Heart left ventricle (tissue), 16 donors: ENCODE data around the gene ARPC1A. TPM values are rescaled to one million over a fixed set of nuclear protein-coding genes. Genes with fewer than 3 reads are reported as not detected.
A peak's percentile ranks its signal among the peaks of the same experiment; 100 is the strongest.
"Not testable (repeated sequence)": the region's sequence is repeated elsewhere in the genome, so short reads cannot be mapped to it uniquely, and the experiment has no call there.

ENCODE experiments used
- ATAC-seq, 4 donors: fragments of 200-7000 bp; cut with Tn5 transposase; one replicate each; pipeline ENCODE4 v1.9.1; 2020 to 2022; ENCODE audit warnings: moderate library complexity in 4 of 4, mild to moderate bottlenecking in 3 of 4, moderate number of reproducible peaks in 1 of 4
- DNase-seq, 5 donors: peaks; one replicate each; pipeline ENCODE4 v3.0.0-alpha.2; 2020
- H3K27ac ChIP-seq, 12 donors: fragments of 200-600 bp; sonication (generic) in 4 of 12; one replicate each; pipeline versions ENCODE4 v1.5.0 to v1.8.0; 2016 to 2022; ENCODE audit warnings: mild to moderate bottlenecking in 2 of 12
- H3K27me3 ChIP-seq, 9 donors: fragments of 200-600 bp; sonication (generic) in 2 of 9; one replicate each; pipeline versions ENCODE4 v1.5.1 to v1.8.0; 2016 to 2022; ENCODE audit warnings: mild to moderate bottlenecking in 3 of 9
- H3K36me3 ChIP-seq, 9 donors: fragments of 200-600 bp; sonication (generic) in 2 of 9; one replicate each; pipeline versions ENCODE4 v1.5.0 to v1.8.0; 2018 to 2022; ENCODE audit warnings: mild to moderate bottlenecking in 2 of 9
- H3K4me1 ChIP-seq, 12 donors: fragments of 200-600 bp; sonication (generic) in 4 of 12; one replicate each; pipeline versions ENCODE4 v1.5.0 to v1.8.0; 2016 to 2022; ENCODE audit warnings: mild to moderate bottlenecking in 3 of 12
- H3K4me3 ChIP-seq, 12 donors: fragments of 200-600 bp; sonication (generic) in 4 of 12; one replicate each; pipeline versions ENCODE4 v1.5.0 to v1.8.0; 2017 to 2022; ENCODE audit warnings: mild to moderate bottlenecking in 9 of 12, moderate library complexity in 4 of 12
- H3K9me3 ChIP-seq, 12 donors: fragments of 200-600 bp; sonication (generic) in 4 of 12; one replicate each; pipeline versions ENCODE4 v1.5.0 to v1.8.0; 2016 to 2022; ENCODE audit warnings: mild to moderate bottlenecking in 1 of 12
- CTCF ChIP-seq, 12 donors: fragments of 200-600 bp; sonication (generic) in 4 of 12; IDR thresholded peaks; one replicate each; pipeline versions ENCODE4 v1.5.0 to v1.8.0; 2018 to 2022; ENCODE audit warnings: antibody characterized with exemption in 12 of 12, mild to moderate bottlenecking in 5 of 12
- POLR2A ChIP-seq, 2 donors: fragments of 450-650 bp; IDR thresholded peaks; one replicate each; pipeline ENCODE4 v1.6.1; 2017; ENCODE audit warnings: antibody characterized with exemption in 2 of 2, mild to moderate bottlenecking in 2 of 2, moderate library complexity in 2 of 2
- WGBS, 4 donors: extraction: QIAGEN DNeasy Blood & Tissue Kit in 2 of 4; methylation state at CpG; one replicate each; pipeline versions ENCODE4 v1.1.5 to v1.1.7; 2013 to 2018; 5-methylcytosine and 5-hydroxymethylcytosine counted together
- intact Hi-C, 10 donors: fragments of 100-400 bp; cut with DNase I; formaldehyde crosslinking; loops; one replicate each; pipeline versions ENCODE4 v1.11.1 to v1.14.2; 2022
- polyA plus RNA-seq, 2 donors: library from polyadenylated mRNA; stranded (reverse); fragments of 200-250 nt; gene quantifications; one replicate each; pipeline ENCODE4 v1.2.3, GENCODE V29; 2013
- total RNA-seq, 9 donors: library from RNA; depleted of rRNA in 2 of 9; stranded (reverse); fragments of >200 nt in 2 of 9; fragmentation: NEBNext Ultra II Directional in 3 of 9; extraction: Animal tissue kit (Norgen Biotek cat#: 25700) in 3 of 9; gene quantifications; one replicate each; pipeline versions ENCODE4 v1.1.0 to v1.2.4, GENCODE V29; 2016 to 2023
- donor health status: ischemic (EF 13 %, LVEDD 7.1; RV severe dilation, severe dysfunction).
- donor health status: healthy with polysubstance abuse.
- donor health status: DM: no; HTN: yes; CAD: no.
- donor health status: DM: no; HTN: no; CAD: no.
- donor health status: ischemic (EF 25% LVEDD 6.9; RV normal size, moderate dysfunction).
- donor health status: ischemic (EF 25% LVEDD 5.7; RV mildly dilated, moderate dysfunction).
- donor health status: healthy.
- donor health status: DM: yes; HTN: yes; CAD: no.
- donor health status: ischemic (EF 35%, LVEDD 5.7; RV mildly dilated, moderate dysfunction).
- donor health status: nonischemic (EF 11% LVEDD 7.7; RV severe dilation, severe dysfunction).
- donor health status: DM: yes; HTN: yes; CAD: no.
- donor health status: PGD.
- donor health status: ischemic (EF 29% LVEDD 5.4; RV normal size, mild dysfunction).
- donor health status: nonischemic (EF 23%, LVEDD 6.1; RV moderate dilation, normal function).

Gene ARPC1A
- total and polyA plus RNA-seq, 11 donors, result 97.1 to 208 (median 146) TPM

- no peak for ATAC-seq
- H3K4me1 ChIP-seq, result peaks cover 13 to 50% (median 42%) of the 10 kb centered on the region in 12 donors
- 0 to 1% (median 0%) methylated on average over 18 of the region's 18 CpGs for WGBS, 4 donors
- H3K27me3 ChIP-seq, result no peaks in the 10 kb centered on the region
- peaks cover 0 to 56% (median 44%) of the 10 kb centered on the region in 9 donors for H3K36me3 ChIP-seq
- no peak for TF ChIP-seq POLR2A (IDR thresholded peaks at IDR 0.05)
- TF ChIP-seq CTCF (IDR thresholded peaks at IDR 0.05), result no peak
- H3K27ac ChIP-seq, result peak overlapping the region; percentile 93 to 99 (median 98)
- no peaks in the 10 kb centered on the region for H3K9me3 ChIP-seq
- H3K4me3 ChIP-seq, result peak overlapping the region; percentile 68 to 100 (median 96)
- peak in 1 of 5 donors; percentile 14 for DNase-seq
- intact Hi-C loops, result loop anchor here in 6 of 10 donors (2.0 to 5.0 kb wide), 4 partner anchors 34 to 1007 kb away; partner anchors contain the start of genes ARPC1B (in 4 of the 6) and BAIAP2L1 (in 1 of the 6)
Measured at GRCh38 chr7:99409192-99409572, 83.5 kb downstream of the ARPC1A start.

GRCh38 chr7:99409806-99410205, 84.1 kb downstream of the ARPC1A start:
- intact Hi-C loops, result loop anchor here in 7 of 10 donors (2.0 to 10.0 kb wide), 7 partner anchors 35 to 1125 kb away; partner anchors contain the start of genes ARPC1B (in 4 of the 7), BAIAP2L1 (in 1 of the 7) and BRI3 (in 1 of the 7)
- DNase-seq, result no peak
- Histone ChIP-seq H3K4me3 (peak overlapping the region; percentile 68 to 100 (median 96)), H3K27me3 (no peaks in the 10 kb centered on the region), H3K9me3 (no peaks in the 10 kb centered on the region), H3K36me3 (peaks cover 0 to 56% (median 46%) of the 10 kb centered on the region in 9 donors), H3K4me1 (peaks cover 13 to 46% (median 37%) of the 10 kb centered on the region in 12 donors), H3K27ac (peak overlapping the region in 7 of 12 donors; percentile 94 to 99 (median 97))
- no peak for TF ChIP-seq CTCF (IDR thresholded peaks at IDR 0.05)
- no peak for TF ChIP-seq POLR2A (IDR thresholded peaks at IDR 0.05)
- 50 to 56% (median 53%) methylated on average over 3 of the region's 3 CpGs for WGBS, 4 donors
- ATAC-seq, result no peak

GRCh38 chr7:99410635-99411034, 84.9 kb downstream of the ARPC1A start:
- H3K27ac ChIP-seq, result no peak overlapping the region
- intact Hi-C loops, result loop anchor here in 3 of 10 donors (10.0 kb wide), 3 partner anchors 46 to 1126 kb away; partner anchors contain the start of gene BRI3 (in 1 of the 3)
- DNase-seq (no peak), ATAC-seq (no peak)
- H3K4me1 ChIP-seq, result peaks cover 13 to 39% (median 32%) of the 10 kb centered on the region in 12 donors
- TF ChIP-seq CTCF (IDR thresholded peaks at IDR 0.05), result no peak
- no peak for TF ChIP-seq POLR2A (IDR thresholded peaks at IDR 0.05)
- 78 to 92% (median 85%) methylated on average over 2 of the region's 2 CpGs for WGBS, 4 donors
- peak overlapping the region in 1 of 12 donors; percentile 76 for H3K4me3 ChIP-seq
- peaks cover 0 to 58% (median 54%) of the 10 kb centered on the region in 9 donors for H3K36me3 ChIP-seq
- H3K27me3 ChIP-seq, result no peaks in the 10 kb centered on the region
- H3K9me3 ChIP-seq, result no peaks in the 10 kb centered on the region

- TF ChIP-seq CTCF (IDR thresholded peaks at IDR 0.05), result peak; percentile 45 to 70 (median 60)
- H3K4me1 ChIP-seq, ATAC-seq, H3K27ac ChIP-seq, H3K4me3 ChIP-seq, H3K9me3 ChIP-seq, H3K27me3 ChIP-seq: not testable (repeated sequence)
- DNase-seq, result peak; percentile 38 to 72 (median 62)
- intact Hi-C loops, result loop anchor here in 3 of 10 donors (10.0 kb wide), 3 partner anchors 51 to 1131 kb away; partner anchors contain the start of gene BRI3 (in 1 of the 3)
- H3K36me3 ChIP-seq, result peaks cover 2 to 100% (median 99%) of the 10 kb centered on the region in 9 donors
- 54 to 64% (median 58%) methylated on average over 17 of the region's 17 CpGs for WGBS, 4 donors
Measured at GRCh38 chr7:99415513-99416127, 89.9 kb downstream of the ARPC1A start.
